ENCODE measurements around the gene PCSK4.

Gene PCSK4

GRCh38 chr19:1469255-1470054 lies 20.7 kb downstream of the PCSK4 start:
- DNase-seq = no peak

GRCh38 chr19:1468821-1469254 lies 21.3 kb downstream of the PCSK4 start:
- DNase-seq = no peak

- DNase-seq = no peak
Observed at GRCh38 chr19:1468274-1468820, 21.8 kb downstream of the PCSK4 start.

- no peak for DNase-seq
Observed at GRCh38 chr19:1467490-1468273, 22.5 kb downstream of the PCSK4 start.

GRCh38 chr19:1467215-1467489 lies 23.0 kb downstream of the PCSK4 start:
- no peak for DNase-seq

- DNase-seq = no peak
Observed at GRCh38 chr19:1466461-1467214, 23.5 kb downstream of the PCSK4 start.

GRCh38 chr19:1466018-1466460 lies 24.1 kb downstream of the PCSK4 start:
- no peak for DNase-seq

- peak in 1 of 2 experiments; percentile 55 for DNase-seq
Observed at GRCh38 chr19:1465191-1466016, 24.7 kb downstream of the PCSK4 start.

- DNase-seq = no peak
Observed at GRCh38 chr19:1461862-1462261, 28.3 kb downstream of the PCSK4 start.

GRCh38 chr19:1460033-1460995 lies 29.8 kb downstream of the PCSK4 start:
- no peak for DNase-seq

GRCh38 chr19:1459479-1459878 lies 30.7 kb downstream of the PCSK4 start:
- no peak for DNase-seq

- DNase-seq = no peak
Observed at GRCh38 chr19:1457892-1458291, 32.3 kb downstream of the PCSK4 start.

- DNase-seq = no peak
Observed at GRCh38 chr19:1457031-1457739, 33.0 kb downstream of the PCSK4 start.

GRCh38 chr19:1456121-1456900 lies 33.8 kb downstream of the PCSK4 start:
- DNase-seq = no peak

- DNase-seq = no peak
Observed at GRCh38 chr19:1455336-1456120, 34.6 kb downstream of the PCSK4 start.

- no peak for DNase-seq
Observed at GRCh38 chr19:1455002-1455335, 35.2 kb downstream of the PCSK4 start.

GRCh38 chr19:1453525-1454364 lies 36.4 kb downstream of the PCSK4 start:
- no peak for DNase-seq

Data from cerebellar nuclear complex (tissue), 1 donor.